Activated T-cell treated with anti-CD3 and anti-CD28 coated beads for 4 hours (primary cell): ENCODE results near the gene KRTAP23-1.

Experiments
- DNase-seq: peaks from one replicate; pipeline ENCODE4 v3.0.0-alpha.2; 2020

Gene KRTAP23-1, protein sequence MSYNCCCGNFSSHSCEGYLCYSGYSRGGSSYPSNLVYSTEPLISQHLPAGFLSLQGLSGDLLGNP

DNA sequence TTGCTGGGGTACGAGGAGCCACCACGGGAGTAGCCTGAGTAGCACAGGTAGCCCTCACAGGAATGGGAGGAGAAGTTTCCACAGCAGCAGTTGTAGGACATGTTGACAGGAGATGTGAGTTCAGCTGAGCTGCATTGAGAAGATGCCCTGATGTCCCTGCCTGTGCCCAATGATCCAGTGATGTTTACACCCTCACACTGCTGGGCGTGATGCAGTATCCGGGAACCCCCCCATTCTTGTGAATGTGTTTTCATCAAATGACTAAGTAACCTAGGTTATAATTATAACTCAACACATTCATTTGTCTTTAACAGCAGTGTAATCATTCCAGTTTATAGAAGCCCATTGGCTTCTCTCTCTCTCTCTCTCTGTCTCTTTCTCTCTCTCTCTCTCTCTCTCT is at the start of gene KRTAP23-1:
KRTAP23-1 (minus strand) TSS at position 101 of the 400 bp plus-strand sequence; CDS start at position 101, 0 bp downstream.
- no peak for DNase-seq

DNA sequence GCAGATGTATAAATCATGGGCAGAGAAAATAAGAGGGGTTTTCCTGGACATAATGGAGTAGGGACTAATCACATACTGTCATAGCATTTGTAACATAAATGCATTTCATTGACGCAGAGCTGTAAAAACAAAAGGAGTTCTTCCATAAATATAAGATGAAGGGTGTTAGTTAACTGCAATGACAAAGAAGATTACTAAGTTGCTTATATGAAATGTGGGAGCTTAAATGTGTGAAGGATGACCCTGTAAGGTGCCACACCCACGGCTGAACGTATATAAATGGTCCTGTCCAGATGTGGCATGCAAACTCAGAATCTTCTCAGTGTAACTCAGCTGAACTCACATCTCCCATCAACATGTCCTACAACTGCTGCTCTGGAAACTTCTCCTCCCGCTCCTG is 47.3 kb upstream of the KRTAP23-1 start, which contains the start of gene KRTAP13-1:
KRTAP13-1 (plus strand) TSS at position 301 of the 400 bp plus-strand sequence; CDS start at position 357, 56 bp downstream.
- DNase-seq: no peak

DNA sequence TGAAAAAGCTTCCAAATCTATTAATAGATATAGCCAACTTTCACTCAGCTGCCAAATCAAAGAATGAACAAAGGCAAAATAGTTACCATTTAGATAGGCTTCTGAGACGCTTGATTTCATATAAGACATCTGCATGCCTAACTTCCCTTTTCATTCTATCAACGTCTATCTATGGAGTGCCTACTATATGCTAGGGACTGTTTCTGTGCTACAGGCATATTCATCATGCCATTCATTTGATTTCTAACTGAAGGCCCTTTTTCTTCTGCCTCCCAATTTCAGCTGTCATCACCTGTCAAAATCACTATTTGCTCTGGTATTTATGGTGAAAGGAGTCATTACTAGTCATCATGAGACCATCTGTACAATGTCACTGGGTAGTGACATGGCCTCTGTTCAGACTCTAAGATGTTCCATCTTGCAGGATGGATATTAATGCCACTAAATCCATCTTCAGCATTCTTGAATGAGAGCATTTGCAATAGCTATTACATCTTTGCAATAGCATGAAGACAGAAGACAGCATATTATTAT is 43.2 kb upstream of the KRTAP23-1 start:
- DNase-seq: no peak

DNA sequence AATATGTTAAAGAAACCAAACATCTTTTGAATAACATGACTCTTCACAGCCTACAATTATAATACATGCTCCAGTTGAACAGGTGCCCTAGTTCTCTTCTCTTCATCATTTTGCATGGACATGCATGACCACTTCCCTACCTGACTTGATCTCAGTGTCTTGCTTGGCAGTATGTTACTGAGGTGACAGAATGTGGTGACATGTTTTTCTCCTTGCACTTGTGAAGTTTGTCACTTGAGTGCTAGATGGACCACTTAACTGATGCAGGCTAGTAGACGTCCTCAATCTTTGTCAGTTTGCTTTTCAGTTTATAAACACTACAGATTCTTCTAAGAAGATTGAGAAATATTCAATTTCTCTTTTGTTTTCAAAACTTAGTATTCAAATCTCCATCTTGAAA is 33.8 kb upstream of the KRTAP23-1 start:
- no peak for DNase-seq

DNA sequence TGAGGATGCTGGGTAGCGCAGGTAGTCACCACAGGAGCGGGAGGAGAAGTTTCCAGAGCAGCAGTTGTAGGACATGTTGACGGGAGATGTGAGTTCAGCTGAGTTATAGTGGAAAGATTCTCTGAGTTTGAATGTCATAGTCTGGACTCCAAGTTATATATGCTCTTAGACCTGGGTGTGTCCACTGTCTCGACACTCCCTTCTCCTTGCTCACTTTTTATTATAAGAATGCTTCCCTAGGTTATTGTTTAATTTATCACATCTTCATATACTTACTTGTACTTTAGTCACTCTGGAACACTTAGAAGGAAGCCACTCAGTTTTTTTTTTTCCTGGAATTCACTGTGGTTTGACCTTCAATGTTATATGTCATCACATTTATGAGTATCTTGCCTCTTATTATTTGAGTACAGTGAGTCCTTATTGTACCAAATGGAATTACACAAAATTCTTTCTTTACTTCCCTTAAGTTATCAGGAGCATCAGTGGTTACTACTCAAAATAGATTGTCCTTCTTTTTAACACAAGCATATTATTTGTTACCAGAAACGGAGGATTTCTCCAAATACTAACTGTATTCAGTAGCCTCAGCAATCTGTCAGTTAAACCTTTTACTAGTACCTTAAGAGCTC is 23.8 kb upstream of the KRTAP23-1 start, which contains the start of gene KRTAP13-2:
KRTAP13-2 (minus strand) TSS at position 133 of the 632 bp plus-strand sequence; CDS start at position 75, 58 bp downstream.
- DNase-seq: no peak

DNA sequence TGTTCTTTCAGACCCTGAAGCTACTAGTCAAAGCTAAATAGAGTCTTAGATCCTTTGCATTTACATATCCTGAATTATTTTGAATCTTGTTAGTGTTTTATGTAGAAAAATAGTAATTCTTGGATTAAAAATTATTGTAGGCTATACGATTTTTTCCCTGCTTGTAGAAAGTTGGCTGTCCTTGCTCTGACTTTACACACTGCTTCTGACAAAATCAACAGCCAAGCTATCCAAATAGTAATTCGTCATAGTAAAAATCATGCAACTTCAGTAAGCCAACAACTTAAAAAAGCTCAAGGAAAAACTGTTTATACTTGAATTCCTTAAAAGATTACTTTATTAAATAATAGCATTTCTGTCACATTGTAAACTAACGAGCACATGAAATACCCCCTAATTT is 7.5 kb upstream of the KRTAP23-1 start:
- no peak for DNase-seq

DNA sequence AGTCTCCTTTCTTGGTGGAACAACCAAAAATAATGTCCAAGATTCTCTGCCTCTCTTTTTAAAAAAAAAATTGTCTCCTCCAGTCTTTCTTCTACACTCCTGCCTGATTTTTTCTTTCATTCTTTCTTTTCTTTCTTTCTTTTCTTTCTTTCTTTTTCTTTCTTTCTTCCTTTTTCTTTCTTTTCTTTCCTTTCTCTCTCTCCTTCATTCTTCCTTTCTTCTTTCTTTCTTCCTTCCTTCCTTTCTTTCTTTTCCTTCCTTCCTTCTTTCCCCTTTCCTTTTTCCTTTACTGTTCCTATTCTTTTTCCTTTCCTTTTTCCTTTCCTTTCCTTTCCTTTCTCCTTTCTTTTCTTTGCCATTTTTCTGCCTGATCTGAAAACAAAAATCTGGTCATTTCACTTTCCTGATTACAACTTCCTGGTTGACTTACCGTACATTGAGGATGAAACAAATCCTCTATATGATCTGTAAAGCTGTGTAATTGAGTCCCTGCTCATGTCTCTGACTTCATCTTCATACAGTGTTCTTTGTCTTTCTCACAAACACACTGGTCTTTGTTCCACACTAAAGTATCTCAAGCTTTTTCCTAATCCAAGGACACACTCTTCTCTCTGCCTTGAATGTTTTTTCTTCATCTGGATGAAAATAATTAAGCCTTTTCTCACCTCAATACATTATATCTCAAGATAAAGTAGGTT is 6.1 kb upstream of the KRTAP23-1 start:
- no peak for DNase-seq

DNA sequence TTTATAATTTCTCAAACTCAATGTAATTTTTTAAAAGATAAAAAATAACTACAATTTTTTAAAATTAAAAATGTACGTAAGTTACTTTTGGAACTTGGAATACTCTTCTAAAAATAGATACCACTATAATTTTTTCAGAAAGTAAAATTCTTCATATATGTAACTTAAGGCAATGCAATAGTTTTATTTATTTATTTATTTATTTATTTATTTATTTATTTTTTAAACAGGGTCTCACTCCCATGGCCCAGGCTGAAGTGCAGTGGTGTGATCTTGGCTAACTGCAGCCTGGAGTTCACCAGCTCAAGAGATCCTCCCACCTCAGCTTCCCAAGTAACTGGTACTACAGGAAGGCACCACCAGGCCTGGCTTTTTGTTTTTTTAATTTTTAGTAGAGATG is 3.1 kb upstream of the KRTAP23-1 start:
- DNase-seq: no peak

DNA sequence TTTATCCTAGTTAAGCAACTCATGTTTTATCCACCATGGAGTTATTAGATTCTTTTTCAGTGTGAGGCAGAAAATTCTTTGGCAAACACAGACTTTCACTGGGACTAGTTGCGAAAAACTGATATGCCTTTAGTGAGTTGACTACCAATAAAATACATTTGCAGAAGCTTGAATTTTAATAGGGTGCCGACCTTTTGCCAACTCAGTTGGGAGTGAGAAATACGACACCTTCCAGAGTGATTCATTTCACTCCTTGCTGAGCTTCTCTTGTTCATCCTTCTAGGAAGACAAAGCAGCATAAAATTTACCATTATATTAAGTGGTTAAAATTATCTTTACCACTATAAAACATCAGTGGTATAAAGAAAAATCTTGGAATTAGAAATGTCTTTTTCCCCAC is 1.2 kb upstream of the KRTAP23-1 start:
- no peak for DNase-seq

DNA sequence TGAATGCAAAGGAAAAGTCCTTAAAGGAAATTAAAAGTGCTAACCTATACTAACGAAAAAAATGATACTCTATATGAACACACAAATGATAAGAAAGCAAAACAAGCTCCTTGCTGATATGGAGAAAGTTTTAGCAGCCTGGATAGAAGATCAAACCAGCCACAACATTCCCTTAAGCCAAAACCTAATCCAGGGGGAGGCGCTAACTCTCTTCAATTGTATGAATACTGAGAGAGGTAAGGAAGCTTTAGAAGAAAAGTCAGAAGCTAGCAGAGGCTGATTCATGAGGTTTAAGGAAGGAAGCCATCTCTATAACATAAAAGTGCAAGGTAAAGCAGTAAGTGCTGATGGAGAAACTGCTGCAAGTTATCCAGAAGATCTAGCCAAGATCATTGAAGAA is 3.4 kb downstream of the KRTAP23-1 start:
- no peak for DNase-seq

DNA sequence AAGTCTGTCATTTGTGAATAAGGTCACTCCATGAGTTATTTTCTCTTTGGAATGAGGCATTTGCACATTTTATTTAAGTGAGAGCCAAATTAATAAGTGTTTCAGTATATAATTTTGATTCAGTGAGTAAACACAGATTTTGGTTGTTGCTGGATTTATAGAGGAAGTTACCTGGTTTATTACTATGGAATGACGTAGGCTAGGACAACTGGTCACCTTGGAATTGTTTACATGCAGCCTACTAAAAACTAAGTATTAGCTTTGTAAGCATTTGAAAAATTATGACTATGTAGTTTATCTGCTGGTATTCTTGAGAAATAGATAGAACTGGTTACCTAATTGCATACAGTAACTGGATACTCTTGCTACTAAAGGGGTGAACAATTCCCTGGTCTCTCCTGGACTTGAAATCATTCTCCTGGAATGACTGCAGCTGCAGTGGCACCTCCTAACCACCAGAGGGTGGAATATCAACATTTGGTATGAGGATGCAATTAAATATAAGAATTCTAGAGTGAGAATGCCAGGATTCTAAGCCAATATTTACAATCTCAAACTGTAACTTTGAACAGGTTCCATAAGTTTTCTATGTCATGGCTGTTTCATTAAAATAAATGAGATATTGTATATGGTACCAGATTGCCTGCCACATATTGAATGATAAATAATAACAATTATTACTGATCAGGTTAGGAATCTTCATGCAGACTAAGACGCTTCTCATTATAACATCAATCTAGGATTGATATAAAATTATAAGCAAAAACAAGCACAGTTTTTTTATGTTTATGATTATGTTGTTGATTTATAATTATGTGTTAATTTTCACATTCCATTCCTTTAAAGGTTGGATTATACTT is 7.5 kb downstream of the KRTAP23-1 start:
- no peak for DNase-seq

DNA sequence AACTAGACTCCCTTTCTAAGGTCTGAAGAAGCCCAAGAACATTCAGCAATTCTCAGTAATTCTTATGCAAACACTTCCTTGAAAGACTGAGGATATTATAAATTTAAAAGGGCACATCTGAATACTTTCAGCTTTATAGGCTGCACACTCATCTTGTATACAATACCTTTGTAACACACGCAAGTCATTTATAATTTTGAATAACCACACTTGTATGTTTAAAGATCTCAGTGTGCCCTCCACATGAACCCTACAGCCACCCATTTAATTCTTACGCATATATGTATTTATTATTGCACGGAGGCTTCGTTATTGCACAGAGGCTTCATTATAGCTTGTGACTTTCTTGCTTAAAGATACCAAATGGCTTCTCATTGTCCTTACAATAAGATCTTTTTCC is 9.7 kb downstream of the KRTAP23-1 start:
- DNase-seq: no peak

DNA sequence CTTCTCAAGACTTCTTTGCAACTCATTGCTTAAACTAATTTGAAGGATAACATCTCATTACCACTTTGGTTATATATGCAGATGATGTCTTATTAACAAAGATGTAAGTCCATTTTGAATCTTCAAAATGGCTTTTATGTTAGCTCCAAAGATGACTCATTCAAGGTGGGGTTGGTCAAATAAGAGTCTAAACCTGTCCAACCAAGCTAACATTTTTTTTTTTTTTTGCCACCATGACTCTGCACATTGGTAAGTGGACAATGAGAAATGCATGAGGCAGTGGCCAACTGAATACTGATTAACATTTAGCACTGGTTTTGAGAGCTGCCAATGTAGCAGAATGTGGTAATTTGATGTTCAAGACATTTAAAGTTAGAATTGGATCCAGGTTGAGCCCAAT is 10.6 kb downstream of the KRTAP23-1 start:
- DNase-seq: no peak

DNA sequence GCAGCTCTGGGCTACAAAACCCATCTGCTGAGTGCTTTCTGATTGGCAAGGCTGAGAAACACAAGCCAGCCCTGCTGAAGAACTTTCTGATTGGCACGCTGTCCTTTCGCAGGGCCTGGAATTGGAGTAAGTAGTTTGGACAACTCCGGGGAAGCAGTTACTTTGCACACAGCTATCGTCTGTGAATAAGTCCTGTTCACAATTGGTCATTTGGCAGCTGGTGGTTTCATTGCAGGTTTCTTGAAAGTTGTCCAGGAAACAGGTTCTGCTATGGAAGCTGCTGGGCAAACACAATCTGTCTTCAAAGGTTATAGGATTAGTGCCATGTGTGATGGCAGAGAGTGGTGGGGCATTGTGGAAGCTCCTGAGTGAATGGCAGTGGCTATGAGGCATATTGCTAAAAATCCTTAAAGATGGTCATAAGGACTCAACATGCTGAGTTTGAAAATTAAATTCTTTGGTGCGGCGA is 11.1 kb downstream of the KRTAP23-1 start, which contains the start of gene KRTAP27-1:
KRTAP27-1 (minus strand) TSS at position 419 of the 469 bp plus-strand sequence; CDS start at position 393, 26 bp downstream.
- DNase-seq: no peak

DNA sequence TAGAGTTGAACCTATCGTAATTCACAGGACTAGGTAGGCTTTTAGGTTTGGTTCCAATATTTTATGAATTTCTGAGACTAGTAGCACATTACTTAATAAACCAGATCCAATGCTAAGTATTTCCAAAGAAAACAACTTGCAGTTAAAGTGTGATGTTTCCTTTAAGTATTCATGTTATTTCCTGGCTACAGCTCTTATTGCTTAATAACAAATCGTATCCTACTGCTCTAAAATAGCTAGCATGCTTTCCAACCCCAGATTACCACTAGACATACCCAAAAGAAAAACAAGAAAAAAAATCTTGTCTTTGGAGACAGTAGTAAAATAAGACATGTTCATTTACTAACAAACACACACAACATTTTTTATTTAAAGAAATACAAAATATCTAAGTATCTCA is 11.8 kb downstream of the KRTAP23-1 start:
- no peak for DNase-seq

DNA sequence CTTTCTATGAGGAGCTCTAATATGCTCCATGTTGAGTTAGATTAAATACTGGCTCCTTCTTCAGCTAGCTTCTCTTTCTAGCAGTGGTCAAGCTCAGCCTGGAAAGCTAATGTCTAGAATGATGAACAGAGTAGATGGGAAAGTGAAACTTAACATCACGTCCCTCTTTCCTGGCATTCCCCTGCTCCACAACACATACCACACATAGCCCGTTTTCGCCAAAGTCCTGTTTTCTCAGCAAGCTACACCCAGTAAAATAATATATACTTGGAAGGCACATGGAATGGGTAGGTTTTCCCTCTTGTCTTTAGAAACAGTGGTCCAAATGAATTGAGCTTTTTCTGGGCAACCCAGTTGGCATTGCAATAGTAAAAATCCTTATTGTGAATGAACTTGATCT is 14.7 kb downstream of the KRTAP23-1 start:
- DNase-seq: no peak

DNA sequence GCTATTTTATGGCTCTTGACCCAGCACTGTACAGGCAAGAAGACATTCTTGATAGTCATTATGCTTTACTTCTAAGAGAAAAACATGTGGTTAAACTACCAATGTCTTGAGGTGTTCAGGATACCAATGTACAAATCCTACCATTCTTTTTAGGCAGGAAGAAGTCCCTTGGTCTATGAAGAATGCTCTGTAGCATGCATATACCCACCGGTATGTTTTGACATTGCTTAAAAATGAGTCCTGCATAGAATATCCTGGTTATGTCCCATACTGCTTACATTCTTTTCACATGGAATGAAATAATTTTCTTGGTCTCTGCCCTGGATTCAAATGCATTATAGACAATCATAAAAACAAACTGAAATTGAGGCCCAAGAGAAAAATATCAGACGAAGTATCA is 15.7 kb downstream of the KRTAP23-1 start:
- DNase-seq: no peak

DNA sequence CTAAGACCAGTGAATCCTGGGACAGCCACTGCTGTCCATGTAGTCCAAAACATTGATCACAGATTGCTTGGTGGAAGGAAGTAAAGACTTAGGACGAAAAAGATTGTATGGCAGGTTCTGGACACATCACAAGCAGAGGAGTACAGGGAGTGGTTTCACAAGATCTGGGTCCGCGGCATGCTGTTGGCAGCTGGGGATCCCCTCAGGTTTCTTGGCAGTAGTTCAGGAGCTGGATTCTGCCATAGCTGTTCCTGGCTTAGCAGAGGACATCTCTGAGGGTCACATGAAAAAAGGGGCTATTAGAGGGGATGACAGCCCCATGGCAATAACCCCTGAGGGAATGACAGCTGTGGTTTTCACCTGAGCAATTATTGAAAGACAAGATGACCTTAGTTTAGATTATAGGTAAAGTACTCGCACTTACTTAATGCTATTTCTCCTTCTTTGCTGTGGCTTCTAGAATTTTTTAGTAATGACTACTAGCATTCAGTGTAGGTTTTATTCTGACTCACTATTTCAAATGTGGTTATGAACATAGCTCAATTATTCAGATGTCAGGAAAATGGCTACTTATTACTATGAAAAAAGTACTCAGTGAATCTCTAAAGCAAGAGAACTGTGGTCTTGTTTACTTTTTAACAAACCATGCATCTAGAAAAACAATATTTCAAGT is 19.1 kb downstream of the KRTAP23-1 start:
- no peak for DNase-seq

DNA sequence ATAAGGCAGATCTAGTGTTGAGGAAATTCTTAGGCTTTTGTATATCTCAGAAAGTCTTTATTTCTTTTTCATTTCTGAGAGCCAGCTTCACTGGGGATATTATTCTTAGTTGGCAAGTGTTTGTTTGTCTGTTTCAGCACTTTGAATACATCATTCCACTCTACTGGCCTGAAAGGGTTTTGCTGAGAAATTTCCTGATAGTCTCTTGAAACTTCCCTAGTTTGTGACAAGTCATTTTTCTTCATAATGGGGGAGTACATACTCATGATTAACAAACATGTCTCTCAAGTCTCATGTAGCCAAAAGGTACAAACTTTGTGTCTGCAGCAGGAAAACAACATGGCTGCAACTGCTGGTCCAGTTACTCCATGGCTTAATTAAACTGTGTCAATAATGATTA is 22.0 kb downstream of the KRTAP23-1 start:
- no peak for DNase-seq

DNA sequence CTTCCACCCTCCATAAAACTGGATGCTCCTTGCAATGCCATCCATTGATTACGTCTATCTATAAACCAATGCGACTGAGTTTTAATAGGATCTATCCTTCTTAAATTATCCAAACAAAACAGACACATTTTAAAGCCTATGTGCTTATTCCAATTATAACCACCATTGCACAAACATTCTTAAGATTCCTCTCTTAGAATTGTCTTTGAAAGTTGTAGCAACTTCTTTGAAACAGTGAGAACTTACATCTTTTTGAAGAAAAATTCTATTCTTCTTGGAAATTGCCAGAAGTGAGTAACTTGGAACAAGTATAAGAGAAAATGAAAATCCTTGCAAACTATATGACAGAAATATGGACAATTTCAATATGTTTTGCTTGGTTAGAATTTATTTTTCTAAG is 28.2 kb downstream of the KRTAP23-1 start, which contains the start of gene KRTAP26-1:
KRTAP26-1 (minus strand) TSS at position 101 of the 400 bp plus-strand sequence. CDS start 280 bp downstream, outside the sequence.
- DNase-seq: no peak

DNA sequence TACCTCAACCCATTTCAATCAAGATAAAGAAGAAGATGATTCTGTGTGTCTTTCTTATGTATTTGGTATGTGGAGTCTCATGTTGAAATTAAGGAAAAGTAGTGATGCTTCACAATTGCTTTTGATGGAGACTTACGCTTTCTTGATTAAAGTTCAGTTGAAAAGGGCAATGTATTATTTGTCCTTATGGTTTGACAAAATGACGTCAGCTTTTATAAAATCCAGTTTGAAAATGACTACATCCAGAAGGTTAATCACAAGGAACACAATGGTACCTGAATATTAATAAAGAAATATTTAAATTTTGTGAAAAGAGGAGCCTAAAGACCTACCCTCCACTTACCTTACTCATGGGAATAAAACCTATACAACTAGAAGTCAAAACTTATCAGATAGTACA is 32.7 kb downstream of the KRTAP23-1 start:
- no peak for DNase-seq

DNA sequence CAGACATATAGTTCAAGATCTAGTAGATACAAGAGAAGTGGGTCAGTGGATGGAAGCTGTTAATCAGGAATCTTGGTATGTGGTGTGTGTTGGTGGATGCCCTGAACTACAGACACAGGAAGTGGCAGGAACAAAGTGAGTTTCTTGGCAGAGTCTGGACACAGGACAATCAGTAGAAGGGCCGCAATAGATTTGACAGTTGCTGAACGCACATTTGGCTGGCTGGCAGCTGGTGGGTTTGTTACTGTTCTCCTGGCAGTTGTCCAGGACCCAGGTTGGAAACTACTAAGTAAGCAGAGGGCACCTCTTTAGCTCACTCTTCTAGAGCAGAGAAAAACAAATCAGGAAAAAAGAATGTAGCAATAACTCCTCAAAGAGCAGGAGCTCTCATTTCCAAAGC is 41.5 kb downstream of the KRTAP23-1 start:
- DNase-seq: no peak
